Naive B cell (primary cell): Measurements from ENCODE around the gene FZR1. TPM values are rescaled to one million over a fixed set of nuclear protein-coding genes. Genes with fewer than 3 reads are reported as not detected.
"Not testable (repeated sequence)": the region's sequence is repeated elsewhere in the genome, so short reads cannot be mapped to it uniquely, and the experiment has no call there.

Source experiments
- ATAC-seq, 2 donors: fragments of 150-1000 bp; cut with Tn5 transposase; 2 replicates each; pipeline ENCODE4 v1.10.0; 2021; ENCODE audit warnings: low read depth in 2 of 2, mild to moderate bottlenecking in 2 of 2, moderate library complexity in 2 of 2
- DNase-seq: peaks from one replicate; pipeline ENCODE4 v3.0.0; 2022
- H3K27ac Mint-ChIP-seq, 6 donors: one replicate each; pipeline ENCODE4 v1.8.0; 2020 to 2022; ENCODE audit warnings: mild to moderate bottlenecking in 6 of 6, mixed read lengths in 6 of 6, moderate library complexity in 5 of 6, inconsistent platforms in 2 of 6
- H3K27me3 Mint-ChIP-seq, 3 donors: one replicate each; pipeline ENCODE4 v1.8.0; 2021 to 2022; ENCODE audit warnings: mixed read lengths in 3 of 3, mild to moderate bottlenecking in 1 of 3
- H3K36me3 Mint-ChIP-seq, 2 donors: one replicate each; pipeline ENCODE4 v1.8.0; 2020 to 2022; ENCODE audit warnings: mixed read lengths in 2 of 2, inconsistent platforms in 1 of 2, mild to moderate bottlenecking in 1 of 2
- H3K4me1 Mint-ChIP-seq, 3 donors: one replicate each; pipeline ENCODE4 v1.8.0; 2020 to 2022; ENCODE audit warnings: mixed read lengths in 3 of 3, inconsistent platforms in 1 of 3, mild to moderate bottlenecking in 1 of 3, moderate library complexity in 1 of 3
- H3K4me3 Mint-ChIP-seq, 8 donors: one replicate each; pipeline ENCODE4 v1.8.0; 2020 to 2022; ENCODE audit warnings: mild to moderate bottlenecking in 8 of 8, mixed read lengths in 8 of 8, moderate library complexity in 8 of 8, inconsistent platforms in 2 of 8
- H3K9me3 Mint-ChIP-seq, 7 donors: one replicate each; pipeline ENCODE4 v1.8.0; 2020 to 2022; ENCODE audit warnings: mixed read lengths in 7 of 7, mild to moderate bottlenecking in 5 of 7, inconsistent platforms in 2 of 7, moderate library complexity in 1 of 7
- polyA plus RNA-seq, 6 donors: library from polyadenylated mRNA; unstranded; fragments of 300-500 nt; fragmentation: Illumina TruSeq; gene quantifications; one replicate each; pipeline ENCODE4 v1.2.3, GENCODE V29; 2021; ENCODE audit warnings: low read depth in 6 of 6

FZR1 gene
- polyA plus RNA-seq, 6 donors from 2014 or later, result 5.8 to 20.0 (median 10.7) TPM

DNA sequence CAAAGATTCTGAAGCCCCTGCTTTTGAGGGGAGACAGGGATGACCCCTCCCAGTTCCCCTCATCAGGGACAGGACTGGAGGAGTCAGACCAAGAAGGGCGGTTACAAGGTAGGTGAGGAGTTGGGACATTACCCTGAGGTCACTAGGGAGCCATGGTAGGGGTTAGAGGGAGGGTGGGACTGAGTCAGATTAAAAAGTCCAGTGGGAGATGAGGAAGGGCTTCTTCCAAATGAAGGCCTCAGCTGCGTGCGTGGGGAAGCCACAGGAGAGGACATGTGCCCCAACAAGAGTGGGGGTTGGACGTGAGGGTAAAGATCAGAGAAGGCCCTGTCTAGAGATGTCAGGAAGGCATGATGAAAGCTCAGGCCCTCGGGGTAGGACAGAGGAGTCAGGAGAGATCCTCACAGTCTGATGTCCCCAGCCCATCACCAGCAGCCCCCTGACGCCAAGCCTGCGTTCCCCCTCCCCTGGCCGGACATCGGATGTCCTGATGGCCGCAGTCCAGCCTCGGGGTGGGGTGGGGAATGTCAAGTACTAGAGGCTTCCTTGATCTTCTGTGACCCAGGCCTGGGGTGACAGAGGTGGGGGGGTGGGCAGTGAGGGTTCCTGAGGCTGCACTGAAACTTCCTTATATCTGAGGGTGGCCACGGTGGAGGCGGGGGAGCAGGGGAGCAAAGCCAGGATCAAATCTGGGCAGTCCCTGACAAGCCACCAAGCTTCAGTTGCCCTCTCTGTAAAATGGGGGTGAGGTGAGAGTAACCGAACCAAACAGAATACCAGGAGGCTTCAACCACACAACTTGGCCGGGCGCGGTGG, 57.8 kb downstream of the FZR1 start:
- DNase-seq (no peak), ATAC-seq (no peak)
- H3K27ac Mint-ChIP-seq, result peak overlapping the region in 2 of 6 donors; percentile 37 to 87
- peaks cover 0 to 2% (median 0%) of the 10 kb centered on the region in 3 donors for H3K4me1 Mint-ChIP-seq
- H3K4me3 Mint-ChIP-seq, result peak overlapping the region in 1 of 8 donors; percentile 29
- no peaks in the 10 kb centered on the region for H3K27me3 Mint-ChIP-seq
- H3K9me3 Mint-ChIP-seq, result no peaks in the 10 kb centered on the region
- H3K36me3 Mint-ChIP-seq, result no peaks in the 10 kb centered on the region

GRCh38 chr19:3565139-3565538, 59.0 kb downstream of the FZR1 start:
- Mint-ChIP-seq H3K4me1 (no peaks in the 10 kb centered on the region), H3K4me3 (no peak overlapping the region), H3K9me3 (no peaks in the 10 kb centered on the region), H3K36me3 (no peaks in the 10 kb centered on the region), H3K27ac (no peak overlapping the region), H3K27me3 (no peaks in the 10 kb centered on the region)
- DNase-seq, result no peak
- no peak for ATAC-seq

DNA sequence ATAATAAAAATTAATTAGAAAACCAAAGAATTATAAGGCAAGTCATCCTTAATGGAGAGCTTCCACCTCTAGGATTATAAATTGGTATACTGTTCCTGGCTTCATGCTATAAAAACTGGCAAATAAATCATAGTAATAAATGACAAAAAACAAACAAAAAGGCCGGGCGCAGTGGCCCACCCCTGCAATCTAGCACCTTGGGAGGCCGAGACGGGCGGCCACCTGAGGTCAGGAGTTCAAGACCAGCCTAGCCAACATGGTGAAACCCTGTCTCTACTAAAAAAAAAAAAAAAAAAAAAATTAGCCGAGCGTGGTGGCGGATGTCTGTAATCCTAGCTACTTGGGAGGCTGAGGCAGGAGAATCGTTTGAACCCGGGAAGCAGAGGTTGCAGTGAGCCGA, 63.9 kb downstream of the FZR1 start:
- not testable (repeated sequence) for H3K36me3 Mint-ChIP-seq, DNase-seq, H3K4me3 Mint-ChIP-seq, H3K27ac Mint-ChIP-seq, H3K9me3 Mint-ChIP-seq, ATAC-seq, H3K27me3 Mint-ChIP-seq
- H3K4me1 Mint-ChIP-seq, result peaks cover 12 to 20% (median 14%) of the 10 kb centered on the region in 3 donors

- ATAC-seq (no peak), DNase-seq (no peak)
- Mint-ChIP-seq H3K4me3 (peak overlapping the region in 1 of 8 donors; percentile 37), H3K36me3 (peaks cover 0 to 7% of the 10 kb centered on the region in 2 donors), H3K9me3 (no peaks in the 10 kb centered on the region), H3K4me1 (peaks cover 18 to 24% (median 19%) of the 10 kb centered on the region in 3 donors), H3K27me3 (no peaks in the 10 kb centered on the region), H3K27ac (peak overlapping the region in 1 of 6 donors; percentile 65)
Observed at GRCh38 chr19:3570606-3571011, 64.5 kb downstream of the FZR1 start.

- peak; percentile 98 for DNase-seq
- ATAC-seq, result peak; percentile 94 to 97
- H3K4me1 Mint-ChIP-seq, result peaks cover 20 to 24% (median 21%) of the 10 kb centered on the region in 3 donors
- H3K27me3 Mint-ChIP-seq, result no peaks in the 10 kb centered on the region
- H3K36me3 Mint-ChIP-seq, result peaks cover 0 to 7% of the 10 kb centered on the region in 2 donors
- peak overlapping the region; percentile 73 to 90 (median 86) for H3K4me3 Mint-ChIP-seq
- H3K9me3 Mint-ChIP-seq, result no peaks in the 10 kb centered on the region
- H3K27ac Mint-ChIP-seq, result peak overlapping the region; percentile 33 to 77 (median 61)
Observed at GRCh38 chr19:3572132-3572854, 66.2 kb downstream of the FZR1 start.

DNA sequence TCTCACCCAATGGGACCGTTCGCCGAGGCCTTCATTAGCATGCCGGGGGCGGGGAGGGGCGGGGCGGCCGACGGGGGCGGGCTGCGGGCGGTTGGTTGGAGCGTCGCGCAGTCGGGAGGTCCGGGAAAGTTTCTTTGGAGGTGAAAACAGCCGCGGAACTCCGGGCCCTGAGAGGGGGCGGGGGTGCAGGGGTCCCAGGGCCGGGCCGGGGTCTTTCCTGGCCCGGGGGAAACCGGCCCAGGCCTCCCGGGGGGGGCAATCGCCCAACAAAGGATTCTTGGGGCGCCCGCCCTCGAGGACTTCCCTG, 66.7 kb downstream of the FZR1 start, which contains the start of gene HMG20B:
Gene HMG20B (plus strand): TSS at position 90 of the 307 bp plus-strand sequence. CDS start 366 bp downstream, outside the sequence.
- Mint-ChIP-seq H3K4me3 (peak within 1 kb of the TSS; percentile 74 to 92 (median 86)), H3K27ac (peak within 1 kb of the TSS; percentile 33 to 77 (median 72)), H3K4me1 (peaks cover 20 to 24% (median 21%) of the 10 kb centered on the region in 3 donors), H3K27me3 (no peaks in the 10 kb centered on the region), H3K36me3 (peaks cover 0 to 7% of the 10 kb centered on the region in 2 donors), H3K9me3 (no peaks in the 10 kb centered on the region)
- DNase-seq (no peak), ATAC-seq (no peak)

DNA sequence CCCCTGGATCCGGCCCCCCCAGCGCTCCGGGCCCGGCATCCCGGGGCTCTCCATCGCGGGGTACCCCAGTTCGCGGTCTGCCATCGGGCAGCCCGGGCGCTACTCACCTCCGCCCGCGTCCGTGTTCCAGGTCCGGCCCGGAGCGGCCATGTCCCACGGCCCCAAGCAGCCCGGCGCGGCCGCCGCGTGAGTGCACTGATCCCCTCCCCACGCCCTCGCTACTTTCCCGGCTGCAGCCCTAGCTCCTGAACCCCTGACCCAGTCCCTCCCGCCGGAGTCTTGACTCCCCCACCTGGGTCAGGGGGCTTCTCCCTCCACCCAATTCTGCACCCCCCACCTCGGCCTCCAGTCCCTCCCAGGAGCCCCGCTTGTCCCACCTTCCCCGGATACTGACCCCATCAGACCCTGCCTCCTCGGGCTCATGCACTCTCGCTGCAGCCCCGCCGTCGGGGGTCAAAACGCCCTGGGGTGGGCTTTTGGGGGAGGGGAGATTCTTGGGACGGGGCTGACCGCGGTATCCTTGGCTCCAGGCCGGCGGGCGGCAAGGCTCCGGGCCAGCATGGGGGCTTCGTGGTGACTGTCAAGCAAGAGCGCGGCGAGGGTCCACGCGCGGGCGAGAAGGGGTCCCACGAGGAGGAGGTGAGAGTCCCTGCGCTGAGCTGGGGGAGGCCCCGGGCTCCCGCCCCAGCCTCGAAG, 67.2 kb downstream of the FZR1 start:
- Mint-ChIP-seq H3K4me1 (peaks cover 20 to 24% (median 21%) of the 10 kb centered on the region in 3 donors), H3K4me3 (peak overlapping the region; percentile 66 to 92 (median 80)), H3K27me3 (no peaks in the 10 kb centered on the region), H3K36me3 (peaks cover 0 to 7% of the 10 kb centered on the region in 2 donors), H3K27ac (peak overlapping the region in 3 of 6 donors; percentile 64 to 75 (median 71)), H3K9me3 (no peaks in the 10 kb centered on the region)
- ATAC-seq (no peak), DNase-seq (no peak)

GRCh38 chr19:3573858-3574637, 67.9 kb downstream of the FZR1 start:
- H3K27ac Mint-ChIP-seq, result peak overlapping the region in 3 of 6 donors; percentile 44 to 71 (median 64)
- H3K27me3 Mint-ChIP-seq, result no peaks in the 10 kb centered on the region
- peaks cover 0 to 7% of the 10 kb centered on the region in 2 donors for H3K36me3 Mint-ChIP-seq
- H3K9me3 Mint-ChIP-seq, result no peaks in the 10 kb centered on the region
- H3K4me1 Mint-ChIP-seq, result peaks cover 20 to 24% (median 21%) of the 10 kb centered on the region in 3 donors
- ATAC-seq, result peak in 1 of 2 donors; percentile 7
- H3K4me3 Mint-ChIP-seq, result peak overlapping the region; percentile 66 to 92 (median 80)
- DNase-seq, result peak; percentile 65

GRCh38 chr19:3575260-3575741, 69.2 kb downstream of the FZR1 start:
- no peak for DNase-seq
- Mint-ChIP-seq H3K9me3 (no peaks in the 10 kb centered on the region), H3K27ac (peak overlapping the region in 3 of 6 donors; percentile 26 to 89 (median 82)), H3K4me3 (peak overlapping the region in 6 of 8 donors; percentile 24 to 87 (median 74)), H3K36me3 (peaks cover 0 to 7% of the 10 kb centered on the region in 2 donors), H3K4me1 (peaks cover 20 to 24% (median 21%) of the 10 kb centered on the region in 3 donors), H3K27me3 (no peaks in the 10 kb centered on the region)
- no peak for ATAC-seq

- no peak for DNase-seq
- Mint-ChIP-seq H3K27me3 (no peaks in the 10 kb centered on the region), H3K36me3 (peaks cover 0 to 7% of the 10 kb centered on the region in 2 donors), H3K27ac (no peak overlapping the region), H3K9me3 (no peaks in the 10 kb centered on the region), H3K4me1 (peaks cover 18 to 24% (median 20%) of the 10 kb centered on the region in 3 donors), H3K4me3 (peak overlapping the region in 4 of 8 donors; percentile 24 to 78 (median 46))
- ATAC-seq, result no peak
Observed at GRCh38 chr19:3575949-3576673, 70.0 kb downstream of the FZR1 start.

DNA sequence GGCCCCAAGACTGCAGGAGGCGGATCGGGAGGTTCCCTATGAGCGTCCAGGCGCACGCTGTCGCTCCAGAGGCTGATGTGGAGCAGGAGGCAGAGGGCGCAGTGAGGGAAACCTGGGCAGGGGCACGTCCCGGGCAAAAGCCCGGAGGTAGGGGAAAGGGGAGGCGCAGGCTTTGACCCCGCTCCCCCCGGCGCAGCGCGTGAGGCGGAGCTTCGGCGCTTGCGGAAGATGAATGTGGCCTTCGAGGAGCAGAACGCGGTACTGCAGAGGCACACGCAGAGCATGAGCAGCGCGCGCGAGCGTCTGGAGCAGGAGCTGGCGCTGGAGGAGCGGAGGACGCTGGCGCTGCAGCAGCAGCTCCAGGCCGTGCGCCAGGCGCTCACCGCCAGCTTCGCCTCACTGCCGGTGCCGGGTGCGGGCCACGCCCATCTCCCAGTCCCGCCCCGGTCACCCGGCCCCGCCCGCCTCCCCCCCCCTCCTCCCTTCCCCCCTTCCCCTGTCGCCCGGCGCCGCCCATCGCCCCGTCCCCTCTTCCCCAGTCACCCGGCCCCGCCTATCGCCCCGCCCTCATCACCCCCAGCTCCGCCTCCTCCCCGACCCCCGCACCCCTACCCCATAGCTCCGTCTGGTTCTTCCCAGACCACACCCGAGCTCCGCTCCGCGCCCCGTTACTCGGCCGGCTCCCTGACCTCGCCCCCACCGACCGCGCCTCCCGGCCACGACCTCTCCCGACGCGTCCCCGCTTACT, 70.8 kb downstream of the FZR1 start:
- Mint-ChIP-seq H3K36me3 (peaks cover 0 to 7% of the 10 kb centered on the region in 2 donors), H3K4me1 (peaks cover 14 to 20% (median 17%) of the 10 kb centered on the region in 3 donors), H3K4me3 (peak overlapping the region in 4 of 8 donors; percentile 24 to 78 (median 46)), H3K9me3 (no peaks in the 10 kb centered on the region), H3K27me3 (no peaks in the 10 kb centered on the region), H3K27ac (no peak overlapping the region)
- no peak for ATAC-seq
- DNase-seq, result no peak
